ENCODE measurements around the gene GUCY2F.

DNA sequence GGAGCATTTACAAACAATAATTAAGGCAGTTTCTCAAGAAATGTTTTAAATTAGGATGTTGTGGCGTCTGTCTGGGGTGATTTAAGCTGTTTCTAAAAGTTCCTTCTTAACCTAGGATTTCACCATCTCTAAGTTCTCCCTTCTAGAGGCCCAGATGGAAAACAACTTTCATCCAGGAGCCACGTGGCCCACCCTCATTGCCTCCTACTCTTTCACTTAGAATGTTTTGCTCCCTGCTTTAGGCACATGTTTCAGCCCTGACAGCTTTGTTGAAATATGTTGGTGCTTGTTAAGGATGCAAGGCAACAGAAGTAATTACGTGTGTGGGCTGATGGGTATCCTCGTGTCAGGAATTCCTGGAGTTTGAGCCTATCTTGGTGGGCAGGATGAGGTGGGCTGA lies 131.3 kb downstream of the GUCY2F start:
- TF ChIP-seq CTCF (IDR thresholded peaks at IDR 0.05; ENCODE audit: low read depth, low read length) (no peak), EZH2phosphoT487 (IDR thresholded peaks at IDR 0.05; ENCODE audit: low read depth) (no peak)

Data from OCI-LY3 (cell line).